ENCODE results near the gene GPR89A.
"Not testable (repeated sequence)": the region's sequence is repeated elsewhere in the genome, so short reads cannot be mapped to it uniquely, and the experiment has no call there.

The GPR89A gene

GRCh38 chr1:145673217-145673616 lies 65.4 kb downstream of the GPR89A start:
- DNase-seq (ENCODE audit: insufficient read length, low spot score); FAIRE-seq: not testable (repeated sequence)

- FAIRE-seq; DNase-seq (ENCODE audit: insufficient read length, low spot score): not testable (repeated sequence)
These were observed 77.1 kb downstream of the GPR89A start for GRCh38 chr1:145684858-145685257.

- DNase-seq (ENCODE audit: insufficient read length, low spot score); FAIRE-seq: not testable (repeated sequence)
These were observed 78.3 kb downstream of the GPR89A start for GRCh38 chr1:145686078-145686477.

- no peak for TF ChIP-seq POLR2A (IDR thresholded peaks at IDR 0.05; ENCODE audit: low read depth, low read length)
- no peak for DNase-seq (ENCODE audit: insufficient read length, low spot score)
- FAIRE-seq = no peak
These were observed 80.5 kb downstream of the GPR89A start for GRCh38 chr1:145688328-145688727.

- no peak for TF ChIP-seq POLR2A (IDR thresholded peaks at IDR 0.05; ENCODE audit: low read depth, low read length)
- DNase-seq (ENCODE audit: insufficient read length, low spot score) (no peak), FAIRE-seq (no peak)
These were observed 81.1 kb downstream of the GPR89A start for GRCh38 chr1:145688924-145689323.

GRCh38 chr1:145689922-145690321 lies 82.1 kb downstream of the GPR89A start:
- no peak for DNase-seq (ENCODE audit: insufficient read length, low spot score)
- no peak for TF ChIP-seq POLR2A (IDR thresholded peaks at IDR 0.05; ENCODE audit: low read depth, low read length)
- no peak for FAIRE-seq

- no peak for FAIRE-seq
These were observed 83.1 kb downstream of the GPR89A start for GRCh38 chr1:145690587-145691558.

GRCh38 chr1:145692785-145693443 lies 85.1 kb downstream of the GPR89A start:
- FAIRE-seq (no peak), DNase-seq (ENCODE audit: insufficient read length, low spot score) (no peak)
- TF ChIP-seq POLR2A (IDR thresholded peaks at IDR 0.05; ENCODE audit: low read depth, low read length) = no peak

More at GRCh38 chr1:145690587-145691558, 83.1 kb downstream of the GPR89A start:
- peak; percentile 37 for DNase-seq (ENCODE audit: insufficient read length, low spot score)
- no peak for TF ChIP-seq POLR2A (IDR thresholded peaks at IDR 0.05; ENCODE audit: low read depth, low read length)

GRCh38 chr1:145695821-145696629 lies 88.2 kb downstream of the GPR89A start:
- FAIRE-seq (no peak), DNase-seq (ENCODE audit: insufficient read length, low spot score) (no peak)
- TF ChIP-seq POLR2A (IDR thresholded peaks at IDR 0.05; ENCODE audit: low read depth, low read length) = no peak

GRCh38 chr1:145696630-145696960 lies 88.8 kb downstream of the GPR89A start:
- DNase-seq (ENCODE audit: insufficient read length, low spot score) (no peak), FAIRE-seq (no peak)
- TF ChIP-seq POLR2A (IDR thresholded peaks at IDR 0.05; ENCODE audit: low read depth, low read length) = no peak

- FAIRE-seq = no peak
These were observed 93.6 kb downstream of the GPR89A start for GRCh38 chr1:145701306-145701862.

GRCh38 chr1:145702052-145702451 lies 94.3 kb downstream of the GPR89A start:
- FAIRE-seq (no peak), DNase-seq (ENCODE audit: insufficient read length, low spot score) (no peak)
- no peak for TF ChIP-seq POLR2A (IDR thresholded peaks at IDR 0.05; ENCODE audit: low read depth, low read length)

More at GRCh38 chr1:145701306-145701862, 93.6 kb downstream of the GPR89A start:
- DNase-seq (ENCODE audit: insufficient read length, low spot score) = no peak
- TF ChIP-seq POLR2A (IDR thresholded peaks at IDR 0.05; ENCODE audit: low read depth, low read length) = no peak

- FAIRE-seq (no peak), DNase-seq (ENCODE audit: insufficient read length, low spot score) (no peak)
- TF ChIP-seq POLR2A (IDR thresholded peaks at IDR 0.05; ENCODE audit: low read depth, low read length) = no peak
These were observed 95.0 kb downstream of the GPR89A start for GRCh38 chr1:145702826-145703225.

GRCh38 chr1:145705622-145706021 lies 97.8 kb downstream of the GPR89A start:
- DNase-seq (ENCODE audit: insufficient read length, low spot score) (no peak), FAIRE-seq (no peak)
- TF ChIP-seq POLR2A (IDR thresholded peaks at IDR 0.05; ENCODE audit: low read depth, low read length) = no peak
